HG03354 (cell line): Measurements from ENCODE around the gene TCF7L2.
"Not testable (repeated sequence)": the region's sequence is repeated elsewhere in the genome, so short reads cannot be mapped to it uniquely, and the experiment has no call there.

ENCODE experiments used
- ATAC-seq: cut with Tn5 transposase; IDR thresholded peaks from one replicate; pipeline ENCODE4 v1.9.1; 2021; ENCODE audit warnings: mild to moderate bottlenecking; ENCODE audit not compliant: unreplicated experiment, poor library complexity, severe bottlenecking

The TCF7L2 gene

GRCh38 chr10:113056441-113057021 lies 106.5 kb downstream of the TCF7L2 start:
- no peak for ATAC-seq

- ATAC-seq = no peak
These were observed 108.0 kb downstream of the TCF7L2 start for GRCh38 chr10:113057948-113058522.

GRCh38 chr10:113058523-113059370 lies 108.7 kb downstream of the TCF7L2 start:
- no peak for ATAC-seq

GRCh38 chr10:113059371-113059780 lies 109.3 kb downstream of the TCF7L2 start:
- ATAC-seq = no peak

GRCh38 chr10:113060201-113061053 lies 110.4 kb downstream of the TCF7L2 start:
- no peak for ATAC-seq

GRCh38 chr10:113061054-113061430 lies 111.0 kb downstream of the TCF7L2 start:
- ATAC-seq = no peak

- no peak for ATAC-seq
These were observed 111.5 kb downstream of the TCF7L2 start for GRCh38 chr10:113061557-113061956.

GRCh38 chr10:113063043-113063967 lies 113.3 kb downstream of the TCF7L2 start:
- ATAC-seq = no peak

GRCh38 chr10:113064039-113064438 lies 114.0 kb downstream of the TCF7L2 start:
- ATAC-seq = no peak

GRCh38 chr10:113066120-113066519 lies 116.1 kb downstream of the TCF7L2 start:
- not testable (repeated sequence) for ATAC-seq

- ATAC-seq = no peak
These were observed 116.7 kb downstream of the TCF7L2 start for GRCh38 chr10:113066561-113067312.

GRCh38 chr10:113067501-113067900 lies 117.5 kb downstream of the TCF7L2 start:
- no peak for ATAC-seq

- no peak for ATAC-seq
These were observed 118.3 kb downstream of the TCF7L2 start for GRCh38 chr10:113068178-113068890.

- ATAC-seq = no peak
These were observed 119.5 kb downstream of the TCF7L2 start for GRCh38 chr10:113069595-113069994.

- ATAC-seq = no peak
These were observed 121.4 kb downstream of the TCF7L2 start for GRCh38 chr10:113071446-113071845.

- ATAC-seq = no peak
These were observed 123.6 kb downstream of the TCF7L2 start for GRCh38 chr10:113073549-113074189.

- ATAC-seq = no peak
These were observed 126.9 kb downstream of the TCF7L2 start for GRCh38 chr10:113076949-113077348.
